ENCODE data around the gene RALGAPA2.

Gene RALGAPA2

GRCh38 chr20:20410678-20411077 lies 301.8 kb downstream of the RALGAPA2 start:
- DNase-seq (ENCODE audit: low read depth in 2 of 3, low spot score in 1 of 3): no peak

- DNase-seq (ENCODE audit: low read depth in 2 of 3, low spot score in 1 of 3): no peak
Observed at GRCh38 chr20:20409331-20409730, 303.1 kb downstream of the RALGAPA2 start.

GRCh38 chr20:20407891-20408805 lies 304.3 kb downstream of the RALGAPA2 start:
- no peak for DNase-seq (ENCODE audit: low read depth in 2 of 3, low spot score in 1 of 3)

- no peak for DNase-seq (ENCODE audit: low read depth in 2 of 3, low spot score in 1 of 3)
Observed at GRCh38 chr20:20406306-20406705, 306.1 kb downstream of the RALGAPA2 start.

- no peak for DNase-seq (ENCODE audit: low read depth in 2 of 3, low spot score in 1 of 3)
Observed at GRCh38 chr20:20405623-20406022, 306.8 kb downstream of the RALGAPA2 start.

- no peak for DNase-seq (ENCODE audit: low read depth in 2 of 3, low spot score in 1 of 3)
Observed at GRCh38 chr20:20404633-20405032, 307.8 kb downstream of the RALGAPA2 start.

- no peak for DNase-seq (ENCODE audit: low read depth in 2 of 3, low spot score in 1 of 3)
Observed at GRCh38 chr20:20401991-20402390, 310.5 kb downstream of the RALGAPA2 start.

- no peak for DNase-seq (ENCODE audit: low read depth in 2 of 3, low spot score in 1 of 3)
Observed at GRCh38 chr20:20399531-20400500, 312.6 kb downstream of the RALGAPA2 start.

GRCh38 chr20:20398123-20398522 lies 314.3 kb downstream of the RALGAPA2 start:
- DNase-seq (ENCODE audit: low read depth in 2 of 3, low spot score in 1 of 3): no peak

- DNase-seq (ENCODE audit: low read depth in 2 of 3, low spot score in 1 of 3): no peak
Observed at GRCh38 chr20:20396794-20397193, 315.6 kb downstream of the RALGAPA2 start.

- no peak for DNase-seq (ENCODE audit: low read depth in 2 of 3, low spot score in 1 of 3)
Observed at GRCh38 chr20:20395903-20396568, 316.4 kb downstream of the RALGAPA2 start.

- no peak for DNase-seq (ENCODE audit: low read depth in 2 of 3, low spot score in 1 of 3)
Observed at GRCh38 chr20:20395087-20395486, 317.4 kb downstream of the RALGAPA2 start.

- DNase-seq (ENCODE audit: low read depth in 2 of 3, low spot score in 1 of 3): no peak
Observed at GRCh38 chr20:20393207-20394120, 319.0 kb downstream of the RALGAPA2 start.

- DNase-seq (ENCODE audit: low read depth in 2 of 3, low spot score in 1 of 3): no peak
Observed at GRCh38 chr20:20391766-20392165, 320.7 kb downstream of the RALGAPA2 start.

- DNase-seq (ENCODE audit: low read depth in 2 of 3, low spot score in 1 of 3): no peak
Observed at GRCh38 chr20:20391115-20391514, 321.3 kb downstream of the RALGAPA2 start.

- no peak for DNase-seq (ENCODE audit: low read depth in 2 of 3, low spot score in 1 of 3)
Observed at GRCh38 chr20:20390393-20390792, 322.1 kb downstream of the RALGAPA2 start.

GRCh38 chr20:20386192-20386591 lies 326.3 kb downstream of the RALGAPA2 start:
- no peak for DNase-seq (ENCODE audit: low read depth in 2 of 3, low spot score in 1 of 3)

GRCh38 chr20:20375862-20376261 lies 336.6 kb downstream of the RALGAPA2 start:
- no peak for DNase-seq (ENCODE audit: low read depth in 2 of 3, low spot score in 1 of 3)

GRCh38 chr20:20373091-20373571 lies 339.3 kb downstream of the RALGAPA2 start:
- no peak for DNase-seq (ENCODE audit: low read depth in 2 of 3, low spot score in 1 of 3)

GRCh38 chr20:20371681-20372080 lies 340.8 kb downstream of the RALGAPA2 start:
- DNase-seq (ENCODE audit: low read depth in 2 of 3, low spot score in 1 of 3): no peak

Data from stimulated activated CD4-positive, alpha-beta T cell treated with anti-CD3 and anti-CD28 coated beads, Interleukin-12 subunit alpha, Interleukin-12 subunit beta, amount 100 ng/mL, for 48 hours (primary cell).